ENCODE measurements around the gene SCIN. TPM values are rescaled to one million over a fixed set of nuclear protein-coding genes. Genes with fewer than 3 reads are reported as not detected.

SCIN gene
- total RNA-seq, 6 donors from 2014 or later: 9.3 to 19.6 (median 15.0) TPM

Small RNA genes lying within 50 kb of the gene (small RNA-seq; reads per million reads assigned to genes)
- 0 reads per million in 4 donors for gene RF00264

Other genes starting within 250 kb of the SCIN start
- 1 to 10 TPM in 4 of 6 donors, under 1 TPM in 2; 0.22 to 4.4 (median 1.1) TPM for gene VWDE, start 166.9 kb upstream of the SCIN start, total RNA-seq
- gene ARL4A, start 116.9 kb downstream of the SCIN start, total RNA-seq: 10 to 100 TPM in 4 of 6 donors, 1 to 10 TPM in 2; 5.9 to 47.5 (median 30.5) TPM